Measurements from ENCODE around the gene PPP2R5A.

The PPP2R5A gene

DNA sequence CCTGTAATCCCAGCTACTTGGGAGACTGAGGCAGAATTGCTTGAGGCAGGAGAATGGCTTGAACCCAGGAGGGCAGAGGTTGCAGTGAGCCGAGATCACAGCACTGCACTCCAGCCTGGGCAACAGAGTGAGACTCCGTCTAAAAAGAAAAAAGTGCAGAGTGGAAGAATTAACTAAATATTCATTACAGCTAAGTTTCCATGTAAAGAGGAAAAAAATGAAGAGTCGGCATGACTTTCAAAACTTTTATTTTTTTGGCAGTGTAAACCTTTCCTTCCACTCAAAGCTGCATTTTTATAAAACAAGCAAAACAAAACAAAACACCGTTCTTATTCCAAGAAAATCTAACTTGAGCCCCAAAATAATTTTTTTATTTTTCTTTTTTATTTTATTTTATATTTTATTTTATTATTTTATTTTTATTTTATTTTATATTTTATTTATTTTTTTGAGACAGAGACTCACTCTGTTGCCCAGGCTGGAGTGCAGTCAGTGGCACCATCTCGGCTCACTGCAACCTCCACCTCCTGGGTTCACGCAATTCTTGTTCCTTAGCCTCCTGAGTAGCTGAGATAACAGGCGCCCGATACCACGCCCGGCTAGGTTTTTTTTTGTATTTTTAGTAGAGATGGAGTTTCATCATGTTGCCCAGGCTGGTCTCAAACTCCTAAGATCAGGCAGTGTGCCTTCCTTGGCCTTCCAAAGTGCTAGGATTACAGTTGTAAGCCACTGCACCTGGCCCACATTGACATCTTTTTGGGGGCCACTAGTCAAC is 66.6 kb downstream of the PPP2R5A start:
- no peak overlapping the region for H3K27ac ChIP-seq (ENCODE audit: low read depth, low read length)
- H3K27me3 ChIP-seq (ENCODE audit: control insufficient read depth, insufficient read depth, low read length) = no peaks in the 10 kb centered on the region
- peaks cover 5% of the 10 kb centered on the region for H3K36me3 ChIP-seq (ENCODE audit: control insufficient read depth, insufficient read depth, low read length)
- H3K4me3 ChIP-seq (ENCODE audit: low read length) = no peak overlapping the region
- no peaks in the 10 kb centered on the region for H3K4me1 ChIP-seq (ENCODE audit: control insufficient read depth, insufficient read depth, low read length)
- no peak overlapping the region for H3K9ac ChIP-seq (ENCODE audit: low read length)

DNA sequence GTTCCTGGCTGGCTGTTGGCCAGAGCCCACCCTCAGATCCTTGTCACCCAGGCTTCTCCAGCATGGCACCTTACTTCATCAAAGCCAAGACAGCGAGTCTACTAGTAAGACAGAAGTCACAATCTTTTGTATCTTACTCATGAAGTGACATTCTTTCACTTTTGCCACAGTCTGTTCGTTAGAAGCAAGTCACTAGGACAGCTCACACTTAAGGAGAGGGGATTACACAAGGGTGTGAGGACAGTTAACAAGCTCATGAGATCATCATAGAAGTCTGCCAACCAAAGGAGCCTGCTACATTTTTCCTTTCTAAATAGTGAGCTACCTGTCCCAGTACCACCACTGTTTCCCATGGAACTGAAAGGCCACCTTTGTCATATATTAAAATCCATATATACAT is 68.0 kb downstream of the PPP2R5A start:
- Histone ChIP-seq H3K9ac (ENCODE audit: low read length) (no peak overlapping the region), H3K27me3 (ENCODE audit: control insufficient read depth, insufficient read depth, low read length) (no peaks in the 10 kb centered on the region), H3K4me3 (ENCODE audit: low read length) (no peak overlapping the region), H3K36me3 (ENCODE audit: control insufficient read depth, insufficient read depth, low read length) (peaks cover 8% of the 10 kb centered on the region), H3K27ac (ENCODE audit: low read depth, low read length) (no peak overlapping the region), H3K4me1 (ENCODE audit: control insufficient read depth, insufficient read depth, low read length) (no peaks in the 10 kb centered on the region)

DNA sequence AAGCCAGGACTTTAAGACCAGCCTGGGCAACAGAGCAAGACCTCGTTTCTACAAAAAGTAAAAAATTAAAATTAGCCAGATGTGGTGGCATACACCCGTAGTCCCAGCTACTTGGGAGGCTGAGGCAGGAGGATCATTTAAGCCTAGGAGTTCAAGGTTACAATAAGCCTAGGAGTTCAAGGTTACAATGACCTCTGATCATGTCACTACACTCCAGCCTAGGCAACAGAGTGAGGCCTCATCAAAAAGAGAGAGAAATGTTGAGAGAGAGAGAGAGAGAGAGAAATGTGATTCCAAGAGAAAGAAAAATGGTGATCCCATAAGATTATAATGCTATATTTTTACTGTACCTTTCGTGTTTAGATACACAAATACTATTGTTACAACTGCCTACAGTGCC is 69.3 kb downstream of the PPP2R5A start:
- Histone ChIP-seq H3K4me3 (ENCODE audit: low read length) (no peak overlapping the region), H3K27ac (ENCODE audit: low read depth, low read length) (no peak overlapping the region), H3K36me3 (ENCODE audit: control insufficient read depth, insufficient read depth, low read length) (peaks cover 12% of the 10 kb centered on the region), H3K4me1 (ENCODE audit: control insufficient read depth, insufficient read depth, low read length) (no peaks in the 10 kb centered on the region), H3K9ac (ENCODE audit: low read length) (no peak overlapping the region), H3K27me3 (ENCODE audit: control insufficient read depth, insufficient read depth, low read length) (no peaks in the 10 kb centered on the region)

DNA sequence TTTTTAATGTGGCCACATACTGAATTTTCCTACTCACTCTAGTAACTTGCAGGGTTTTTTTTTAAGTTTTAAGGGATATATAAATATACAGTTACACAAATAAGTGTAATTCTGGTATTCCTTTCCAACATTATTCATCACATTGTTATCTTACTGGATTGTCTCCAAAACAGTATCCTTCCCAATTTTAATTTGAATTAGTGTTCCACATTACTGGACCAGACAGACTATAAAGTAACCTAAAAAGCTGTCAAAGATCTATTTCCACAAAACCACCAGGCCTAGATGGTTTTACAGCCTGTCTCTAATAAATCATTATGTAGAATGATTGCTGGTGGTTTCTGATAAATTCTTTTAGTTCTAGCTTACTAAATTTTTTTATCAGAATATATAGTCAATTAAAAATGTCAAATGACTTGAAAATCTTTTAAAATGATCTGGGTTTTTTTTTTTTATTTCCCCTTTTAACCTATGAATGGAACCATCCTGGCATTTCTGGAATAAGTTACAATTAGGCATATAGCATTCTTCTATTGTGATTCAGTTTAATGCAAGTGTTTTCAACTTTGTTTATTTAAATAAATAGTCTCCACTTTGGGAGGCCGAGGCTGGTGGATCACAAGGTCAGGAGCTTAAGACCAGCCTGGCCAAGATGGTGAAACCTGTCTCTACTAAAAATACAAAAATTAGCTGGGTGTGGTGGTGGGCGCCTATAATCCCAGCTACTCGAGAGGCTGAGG is 70.2 kb downstream of the PPP2R5A start:
- Histone ChIP-seq H3K9ac (ENCODE audit: low read length) (no peak overlapping the region), H3K4me1 (ENCODE audit: control insufficient read depth, insufficient read depth, low read length) (no peaks in the 10 kb centered on the region), H3K36me3 (ENCODE audit: control insufficient read depth, insufficient read depth, low read length) (peaks cover 17% of the 10 kb centered on the region), H3K27me3 (ENCODE audit: control insufficient read depth, insufficient read depth, low read length) (no peaks in the 10 kb centered on the region), H3K4me3 (ENCODE audit: low read length) (no peak overlapping the region), H3K27ac (ENCODE audit: low read depth, low read length) (no peak overlapping the region)

DNA sequence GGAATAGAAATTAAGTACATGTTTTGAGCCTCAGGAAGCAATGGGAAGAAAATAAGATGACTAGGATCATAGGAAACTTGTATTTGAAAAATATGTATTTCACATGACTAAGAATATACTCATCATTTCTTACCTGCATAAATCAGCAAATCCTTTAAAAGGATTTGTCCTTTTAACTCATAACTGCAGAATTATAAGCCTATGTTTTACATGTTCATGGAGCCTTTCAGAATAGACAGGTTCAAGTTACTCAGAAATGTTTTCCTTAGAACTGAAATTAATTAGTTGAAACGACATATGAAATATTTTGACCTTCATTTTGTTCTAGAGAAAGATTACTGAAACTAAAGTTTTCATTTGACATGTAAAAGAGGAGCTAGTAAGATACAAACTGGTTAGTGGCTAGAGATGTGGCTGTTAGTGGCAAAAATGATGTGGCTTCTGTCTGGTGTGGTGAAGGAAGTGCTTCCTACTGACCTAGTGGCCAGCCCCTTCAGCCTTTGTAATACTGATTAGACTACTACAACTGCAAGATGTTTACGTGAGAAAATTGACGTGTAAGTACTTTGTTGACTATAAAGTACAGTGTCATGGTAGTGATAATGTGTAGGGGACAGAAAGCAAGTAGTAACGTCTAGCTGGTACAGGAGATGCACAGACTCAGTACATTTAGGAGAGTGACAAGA is 74.7 kb downstream of the PPP2R5A start:
- Histone ChIP-seq H3K4me3 (ENCODE audit: low read length) (no peak overlapping the region), H3K36me3 (ENCODE audit: control insufficient read depth, insufficient read depth, low read length) (peaks cover 12% of the 10 kb centered on the region), H3K4me1 (ENCODE audit: control insufficient read depth, insufficient read depth, low read length) (no peaks in the 10 kb centered on the region), H3K9ac (ENCODE audit: low read length) (no peak overlapping the region), H3K27ac (ENCODE audit: low read depth, low read length) (no peak overlapping the region), H3K27me3 (ENCODE audit: control insufficient read depth, insufficient read depth, low read length) (no peaks in the 10 kb centered on the region)

DNA sequence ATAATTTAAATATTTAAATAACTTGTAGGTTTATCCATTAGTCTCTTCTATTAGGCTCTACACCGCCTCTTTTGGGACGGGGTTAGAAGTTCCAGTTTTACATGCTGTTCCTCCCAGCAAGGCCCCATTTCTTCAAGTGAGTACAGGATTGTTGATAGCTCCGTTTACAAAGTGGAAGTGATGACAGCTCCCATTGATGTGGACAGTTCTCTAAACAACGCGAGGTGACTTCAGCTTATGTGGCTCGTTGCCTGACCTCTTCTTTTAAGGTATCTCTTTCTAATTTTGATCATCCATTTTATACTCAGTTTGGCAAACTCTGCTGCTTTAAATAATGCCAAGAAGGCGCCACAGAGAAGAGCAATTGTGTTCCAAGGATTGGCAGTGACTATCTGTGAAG is 79.8 kb downstream of the PPP2R5A start:
- Histone ChIP-seq H3K27ac (ENCODE audit: low read depth, low read length) (no peak overlapping the region), H3K4me1 (ENCODE audit: control insufficient read depth, insufficient read depth, low read length) (no peaks in the 10 kb centered on the region), H3K27me3 (ENCODE audit: control insufficient read depth, insufficient read depth, low read length) (no peaks in the 10 kb centered on the region), H3K9ac (ENCODE audit: low read length) (no peak overlapping the region), H3K36me3 (ENCODE audit: control insufficient read depth, insufficient read depth, low read length) (peaks cover 4% of the 10 kb centered on the region), H3K4me3 (ENCODE audit: low read length) (no peak overlapping the region)

DNA sequence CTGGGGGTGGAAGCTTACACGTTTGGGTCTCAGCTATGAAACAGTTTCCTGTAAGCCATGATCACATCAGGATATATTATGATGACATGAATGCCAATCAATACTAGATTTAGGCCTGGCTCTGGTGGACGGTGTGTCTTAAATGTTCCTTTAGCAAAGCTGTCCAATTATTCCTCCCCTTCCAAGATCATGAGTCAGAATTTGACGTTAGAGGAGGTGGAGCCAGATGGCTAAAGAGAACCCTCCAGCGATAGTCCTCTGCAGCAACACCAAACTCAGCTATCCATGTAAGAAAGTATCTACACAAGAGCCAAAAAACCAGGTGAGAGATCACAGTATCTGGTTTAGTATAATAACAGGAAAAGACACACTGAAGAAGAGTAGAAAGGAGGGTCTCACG is 81.7 kb downstream of the PPP2R5A start:
- Histone ChIP-seq H3K4me1 (ENCODE audit: control insufficient read depth, insufficient read depth, low read length) (no peaks in the 10 kb centered on the region), H3K9ac (ENCODE audit: low read length) (no peak overlapping the region), H3K36me3 (ENCODE audit: control insufficient read depth, insufficient read depth, low read length) (no peaks in the 10 kb centered on the region), H3K4me3 (ENCODE audit: low read length) (no peak overlapping the region), H3K27ac (ENCODE audit: low read depth, low read length) (no peak overlapping the region), H3K27me3 (ENCODE audit: control insufficient read depth, insufficient read depth, low read length) (no peaks in the 10 kb centered on the region)

DNA sequence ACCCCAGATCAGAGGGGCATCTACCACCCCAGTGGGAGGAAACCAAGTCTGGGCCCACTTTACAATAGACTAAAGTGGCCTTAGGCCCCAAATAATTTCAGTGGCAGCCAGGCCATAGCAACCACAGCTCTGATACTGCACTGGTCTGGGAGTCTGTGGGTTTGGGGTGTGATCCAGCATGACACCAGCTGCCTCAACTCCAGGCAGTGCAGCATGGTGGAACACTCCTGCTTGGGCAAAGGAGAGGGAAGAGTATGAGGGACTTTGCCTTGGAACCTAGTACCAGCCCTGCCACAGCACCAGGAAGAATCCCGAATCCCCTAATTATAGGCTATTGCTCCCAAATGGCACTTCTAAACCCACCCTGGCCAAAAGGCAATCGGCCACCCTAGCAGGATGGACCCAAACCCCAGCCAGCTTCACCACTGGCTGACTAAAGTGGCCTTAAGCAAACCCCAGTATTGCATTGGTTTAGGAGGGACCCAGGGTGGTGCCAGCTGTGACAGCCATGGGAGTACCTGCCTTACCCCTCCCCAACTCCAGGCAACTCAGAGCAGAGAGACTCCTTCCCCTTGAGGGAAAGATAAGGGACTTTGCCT is 82.4 kb downstream of the PPP2R5A start:
- no peak overlapping the region for H3K9ac ChIP-seq (ENCODE audit: low read length)
- H3K4me3 ChIP-seq (ENCODE audit: low read length) = no peak overlapping the region
- no peak overlapping the region for H3K27ac ChIP-seq (ENCODE audit: low read depth, low read length)
- H3K4me1 ChIP-seq (ENCODE audit: control insufficient read depth, insufficient read depth, low read length) = no peaks in the 10 kb centered on the region
- no peaks in the 10 kb centered on the region for H3K36me3 ChIP-seq (ENCODE audit: control insufficient read depth, insufficient read depth, low read length)
- no peaks in the 10 kb centered on the region for H3K27me3 ChIP-seq (ENCODE audit: control insufficient read depth, insufficient read depth, low read length)

DNA sequence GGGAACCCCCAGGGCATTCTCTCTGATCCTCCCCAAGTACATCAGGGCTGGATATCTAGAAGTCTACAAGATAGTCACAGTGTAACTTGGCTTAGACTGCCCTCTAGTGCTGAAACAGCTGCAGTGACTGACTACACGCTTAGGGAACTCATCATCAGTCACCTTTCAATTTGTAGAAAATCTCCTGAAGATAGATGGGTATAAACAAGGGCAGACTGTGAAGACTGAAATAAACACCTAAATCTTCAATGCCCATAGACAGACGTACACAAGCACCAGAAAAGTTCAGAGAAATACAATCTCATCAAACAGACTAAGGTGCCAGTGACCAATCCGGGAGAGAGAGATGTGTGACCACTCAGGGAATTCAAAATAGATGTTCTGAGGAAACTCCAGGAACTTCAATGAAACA is 82.9 kb downstream of the PPP2R5A start:
- Histone ChIP-seq H3K4me1 (ENCODE audit: control insufficient read depth, insufficient read depth, low read length) (no peaks in the 10 kb centered on the region), H3K27ac (ENCODE audit: low read depth, low read length) (no peak overlapping the region), H3K36me3 (ENCODE audit: control insufficient read depth, insufficient read depth, low read length) (no peaks in the 10 kb centered on the region), H3K27me3 (ENCODE audit: control insufficient read depth, insufficient read depth, low read length) (no peaks in the 10 kb centered on the region), H3K4me3 (ENCODE audit: low read length) (no peak overlapping the region), H3K9ac (ENCODE audit: low read length) (no peak overlapping the region)

DNA sequence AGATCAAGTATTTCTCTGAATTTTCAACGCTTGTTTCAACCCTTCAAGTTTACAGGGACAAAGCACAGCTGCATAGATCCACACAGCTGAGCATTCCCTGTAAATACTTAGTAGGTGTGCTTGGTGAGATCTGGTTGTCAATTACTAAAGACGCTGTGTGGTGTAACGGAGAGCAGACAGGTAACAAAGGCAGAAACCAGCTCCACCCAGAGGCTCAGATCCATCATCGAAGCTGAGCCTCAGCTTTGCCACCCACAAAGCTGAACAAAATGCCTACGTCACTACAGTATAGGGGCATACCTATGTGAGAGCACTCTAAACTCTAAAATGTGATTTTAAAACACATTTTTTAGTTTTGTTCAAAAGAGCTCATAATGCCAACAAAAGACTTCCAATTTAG is 90.8 kb downstream of the PPP2R5A start:
- peaks cover 2% of the 10 kb centered on the region for H3K36me3 ChIP-seq (ENCODE audit: control insufficient read depth, insufficient read depth, low read length)
- no peak overlapping the region for H3K4me3 ChIP-seq (ENCODE audit: low read length)
- no peaks in the 10 kb centered on the region for H3K27me3 ChIP-seq (ENCODE audit: control insufficient read depth, insufficient read depth, low read length)
- H3K9ac ChIP-seq (ENCODE audit: low read length) = no peak overlapping the region
- no peak overlapping the region for H3K27ac ChIP-seq (ENCODE audit: low read depth, low read length)
- no peaks in the 10 kb centered on the region for H3K4me1 ChIP-seq (ENCODE audit: control insufficient read depth, insufficient read depth, low read length)

DNA sequence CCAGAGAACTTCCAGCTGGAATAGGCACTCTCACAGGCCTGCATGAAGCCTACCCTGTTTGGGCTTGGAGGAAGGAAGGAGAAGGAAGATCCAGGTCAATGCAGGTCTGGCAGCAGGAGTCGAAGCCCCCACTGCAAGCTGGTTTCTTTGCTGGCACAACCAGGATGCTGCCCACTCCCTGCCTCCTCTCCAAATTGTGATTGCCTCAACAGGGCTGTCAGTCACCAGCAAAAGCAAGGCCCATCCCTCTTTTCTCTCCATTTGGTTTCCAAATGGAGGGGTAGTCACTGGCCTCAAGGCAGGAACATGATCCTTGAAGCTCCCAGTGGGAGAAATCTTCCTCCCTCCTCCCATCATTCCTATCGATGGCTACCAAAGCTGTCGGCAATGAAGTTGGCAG is 92.4 kb downstream of the PPP2R5A start:
- Histone ChIP-seq H3K27me3 (ENCODE audit: control insufficient read depth, insufficient read depth, low read length) (no peaks in the 10 kb centered on the region), H3K4me3 (ENCODE audit: low read length) (no peak overlapping the region), H3K36me3 (ENCODE audit: control insufficient read depth, insufficient read depth, low read length) (peaks cover 2% of the 10 kb centered on the region), H3K4me1 (ENCODE audit: control insufficient read depth, insufficient read depth, low read length) (no peaks in the 10 kb centered on the region), H3K9ac (ENCODE audit: low read length) (no peak overlapping the region), H3K27ac (ENCODE audit: low read depth, low read length) (no peak overlapping the region)

DNA sequence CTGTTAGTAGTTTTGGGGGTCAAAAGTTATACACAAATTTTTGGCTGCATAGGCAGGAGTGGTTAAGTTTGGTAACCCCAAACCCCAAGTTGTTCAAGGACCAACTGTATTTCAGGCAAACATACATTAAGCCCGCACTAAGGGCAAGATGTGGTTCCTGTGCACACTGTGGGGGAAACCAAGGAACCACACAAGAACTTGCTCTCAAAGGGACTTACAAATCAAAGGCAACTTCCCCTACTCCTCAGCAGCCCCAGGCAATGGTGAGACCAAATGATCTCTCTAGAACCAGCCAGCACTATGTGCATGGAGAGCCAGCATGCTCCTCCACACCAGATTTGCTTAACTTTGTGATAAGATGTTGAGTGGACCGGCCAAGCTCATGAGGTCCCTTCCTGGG is 94.2 kb downstream of the PPP2R5A start:
- Histone ChIP-seq H3K27ac (ENCODE audit: low read depth, low read length) (no peak overlapping the region), H3K9ac (ENCODE audit: low read length) (no peak overlapping the region), H3K4me3 (ENCODE audit: low read length) (no peak overlapping the region), H3K36me3 (ENCODE audit: control insufficient read depth, insufficient read depth, low read length) (peaks cover 2% of the 10 kb centered on the region), H3K27me3 (ENCODE audit: control insufficient read depth, insufficient read depth, low read length) (no peaks in the 10 kb centered on the region), H3K4me1 (ENCODE audit: control insufficient read depth, insufficient read depth, low read length) (no peaks in the 10 kb centered on the region)
